ENCODE results near the gene VEGFC.
A peak's percentile ranks its signal among the peaks of the same experiment; 100 is the strongest.

Gene VEGFC

DNA sequence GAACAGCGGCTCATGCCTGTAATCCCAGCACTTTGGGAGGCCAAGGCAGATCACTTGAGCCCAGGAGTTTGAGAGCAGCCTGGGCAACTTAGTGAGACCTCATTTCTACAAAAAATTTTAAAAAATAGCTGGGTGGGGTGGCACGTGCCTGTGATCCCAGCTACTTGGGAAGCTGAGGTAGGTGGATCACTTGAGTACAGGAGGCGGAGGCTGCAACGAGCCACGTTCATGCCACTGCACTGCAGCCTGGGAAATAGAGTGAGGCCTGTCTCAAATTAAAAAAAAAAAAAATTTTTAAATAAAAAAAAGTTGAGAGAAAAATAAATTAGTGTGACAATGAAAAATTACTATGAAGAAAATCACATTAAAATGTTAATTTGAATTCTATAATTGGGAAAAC is 10.5 kb downstream of the VEGFC start:
- POLR2A ChIA-PET, result no interaction called here
- CTCF ChIA-PET, result no interaction called here
- DNase-seq (ENCODE audit: extremely low spot score), result no peak

GRCh38 chr4:176781739-176782100 is 11.0 kb downstream of the VEGFC start:
- DNase-seq (ENCODE audit: extremely low spot score), result peak; percentile 9
- CTCF ChIA-PET, result no interaction called here
- POLR2A ChIA-PET, result no interaction called here
- TF ChIP-seq ELF4 (IDR thresholded peaks at IDR 0.05), result no peak
- TF ChIP-seq CTBP1 (IDR thresholded peaks at IDR 0.05; ENCODE audit: borderline replicate concordance), result no peak
- TF ChIP-seq ARNT (IDR thresholded peaks at IDR 0.05), result no peak
- no peak for TF ChIP-seq TARDBP (IDR thresholded peaks at IDR 0.05)
- no peak for TF ChIP-seq L3MBTL2 (conservative IDR thresholded peaks at IDR 0.05)
- TF ChIP-seq, protein P1, sequence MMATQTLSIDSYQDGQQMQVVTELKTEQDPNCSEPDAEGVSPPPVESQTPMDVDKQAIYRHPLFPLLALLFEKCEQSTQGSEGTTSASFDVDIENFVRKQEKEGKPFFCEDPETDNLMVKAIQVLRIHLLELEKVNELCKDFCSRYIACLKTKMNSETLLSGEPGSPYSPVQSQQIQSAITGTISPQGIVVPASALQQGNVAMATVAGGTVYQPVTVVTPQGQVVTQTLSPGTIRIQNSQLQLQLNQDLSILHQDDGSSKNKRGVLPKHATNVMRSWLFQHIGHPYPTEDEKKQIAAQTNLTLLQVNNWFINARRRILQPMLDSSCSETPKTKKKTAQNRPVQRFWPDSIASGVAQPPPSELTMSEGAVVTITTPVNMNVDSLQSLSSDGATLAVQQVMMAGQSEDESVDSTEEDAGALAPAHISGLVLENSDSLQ (IDR thresholded peaks at IDR 0.05), result no peak
- no peak for TF ChIP-seq HDGF (IDR thresholded peaks at IDR 0.05; ENCODE audit: borderline replicate concordance)
- no peak for TF ChIP-seq SUZ12 (IDR thresholded peaks at IDR 0.05)
- no peak for TF ChIP-seq NFRKB (IDR thresholded peaks at IDR 0.05)
- TF ChIP-seq FOXK2 (IDR thresholded peaks at IDR 0.05), result no peak
- no peak for TF ChIP-seq FOXM1 (IDR thresholded peaks at IDR 0.05; ENCODE audit: borderline replicate concordance)
- TF ChIP-seq ZNF384 (IDR thresholded peaks at IDR 0.05), result no peak
- TF ChIP-seq SP1 (IDR thresholded peaks at IDR 0.05), result no peak
- no peak for TF ChIP-seq FOXA1 (IDR thresholded peaks at IDR 0.05)
- TF ChIP-seq BHLHE40 (IDR thresholded peaks at IDR 0.05; ENCODE audit: borderline replicate concordance), result no peak

More for the DNA sequence above, 10.5 kb downstream of the VEGFC start:
- no peak for TF ChIP-seq HDGF (IDR thresholded peaks at IDR 0.05; ENCODE audit: borderline replicate concordance)
- no peak for TF ChIP-seq CTBP1 (IDR thresholded peaks at IDR 0.05; ENCODE audit: borderline replicate concordance)
- no peak for TF ChIP-seq ZNF384 (IDR thresholded peaks at IDR 0.05)
- TF ChIP-seq, protein P1 (IDR thresholded peaks at IDR 0.05), result no peak
- no peak for TF ChIP-seq FOXM1 (IDR thresholded peaks at IDR 0.05; ENCODE audit: borderline replicate concordance)

DNA sequence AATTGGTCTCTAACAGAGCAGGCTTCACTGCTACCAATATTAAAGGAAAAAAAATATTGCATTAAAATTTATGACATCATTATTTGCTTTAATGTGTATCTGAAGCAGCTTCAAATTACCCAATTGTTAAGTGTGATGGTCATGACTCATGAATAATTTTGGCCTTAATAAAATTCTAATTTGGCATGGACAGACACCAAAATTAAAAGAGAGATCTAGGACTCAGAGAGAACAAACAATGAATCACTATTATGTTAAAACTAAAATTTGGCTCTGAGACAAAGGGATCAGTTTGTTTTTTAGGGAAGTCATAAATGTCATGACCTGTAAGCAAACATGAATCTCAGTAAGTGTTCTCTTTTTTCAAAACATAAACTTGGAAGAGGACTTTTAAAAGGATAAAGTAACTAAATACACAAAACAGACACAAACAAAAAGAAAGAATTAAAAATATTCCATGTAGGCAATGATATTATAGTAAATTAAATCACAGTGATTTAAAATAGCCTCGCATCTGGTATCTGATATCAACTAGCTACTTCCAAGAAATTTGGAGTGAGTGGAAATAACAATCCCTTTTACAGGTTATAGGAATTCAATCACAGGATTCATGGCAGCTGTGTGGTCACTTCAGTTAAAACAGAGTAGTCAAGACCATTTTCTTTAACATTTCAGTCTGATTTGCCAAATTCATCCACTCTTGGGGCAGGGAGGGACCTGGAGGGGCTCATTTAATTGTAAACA is 11.6 kb downstream of the VEGFC start:
- DNase-seq (ENCODE audit: extremely low spot score), result no peak
- ChIA-PET CTCF (no interaction called here), POLR2A (no interaction called here)
- no peak for TF ChIP-seq NFRKB (IDR thresholded peaks at IDR 0.05)
- TF ChIP-seq, protein P1 (IDR thresholded peaks at IDR 0.05), result peak; percentile 17; the same call in 1 of the 2 replicates

DNA sequence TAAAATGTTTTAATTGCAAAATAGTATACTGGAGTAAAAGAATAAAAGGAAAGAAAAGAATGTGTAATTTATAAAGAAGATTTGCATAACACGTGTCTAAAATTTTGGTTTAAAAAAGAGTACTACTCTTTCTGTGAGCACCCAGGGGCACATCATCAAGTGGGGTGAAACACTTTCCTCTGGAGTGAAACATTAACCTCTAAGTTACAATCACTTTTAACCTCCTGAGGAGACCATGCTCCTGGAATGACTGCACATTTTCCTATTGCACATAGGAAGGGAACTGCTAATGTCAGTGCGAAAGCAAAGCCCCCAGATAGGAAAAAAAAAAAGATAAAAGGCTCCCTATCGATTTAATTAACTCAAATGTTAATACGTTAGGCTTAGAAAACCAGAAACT is 13.3 kb downstream of the VEGFC start:
- TF ChIP-seq TARDBP (IDR thresholded peaks at IDR 0.05) (no peak), ELF4 (IDR thresholded peaks at IDR 0.05) (no peak), FOXK2 (IDR thresholded peaks at IDR 0.05) (no peak), BHLHE40 (IDR thresholded peaks at IDR 0.05; ENCODE audit: borderline replicate concordance) (no peak), NFRKB (IDR thresholded peaks at IDR 0.05) (no peak), ZNF384 (IDR thresholded peaks at IDR 0.05) (no peak), CTBP1 (IDR thresholded peaks at IDR 0.05; ENCODE audit: borderline replicate concordance) (no peak), SUZ12 (IDR thresholded peaks at IDR 0.05) (no peak), FOXM1 (IDR thresholded peaks at IDR 0.05; ENCODE audit: borderline replicate concordance) (no peak), HDGF (IDR thresholded peaks at IDR 0.05; ENCODE audit: borderline replicate concordance) (no peak), L3MBTL2 (conservative IDR thresholded peaks at IDR 0.05) (no peak)
- TF ChIP-seq, protein P1 (IDR thresholded peaks at IDR 0.05), result no peak
- ChIA-PET CTCF (interaction anchor here (2.8 kb wide), 1 partner anchor 268 kb away, joined by 12 read pairs; no protein-coding TSS in a partner anchor), POLR2A (no interaction called here)

DNA sequence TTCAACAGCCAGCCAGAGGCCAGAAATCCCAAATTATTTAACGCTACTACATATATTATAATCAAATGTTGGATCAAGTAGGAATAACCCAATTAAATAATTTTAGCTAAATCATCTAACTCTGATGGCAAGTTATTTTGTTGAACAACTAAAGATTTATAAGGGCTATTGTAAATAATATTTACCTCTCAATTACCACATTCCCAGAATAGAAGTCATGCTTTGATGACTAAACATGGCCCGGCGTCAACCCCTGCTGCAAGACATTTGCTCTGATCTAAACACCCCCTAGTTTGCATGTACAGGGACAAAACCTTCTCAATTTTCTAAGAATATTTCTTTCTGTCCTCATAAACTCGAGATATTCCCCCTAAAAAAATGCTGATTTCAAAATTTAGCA is 14.2 kb downstream of the VEGFC start:
- ChIA-PET POLR2A (no interaction called here), CTCF (interaction anchor here (2.8 kb wide), 1 partner anchor 269 kb away, joined by 12 read pairs; no protein-coding TSS in a partner anchor)
- DNase-seq (ENCODE audit: extremely low spot score), result no peak
- TF ChIP-seq CTBP1 (IDR thresholded peaks at IDR 0.05; ENCODE audit: borderline replicate concordance) (no peak), NFRKB (IDR thresholded peaks at IDR 0.05) (no peak), ELF4 (IDR thresholded peaks at IDR 0.05) (no peak), ZNF384 (IDR thresholded peaks at IDR 0.05) (no peak), TARDBP (IDR thresholded peaks at IDR 0.05) (no peak), L3MBTL2 (conservative IDR thresholded peaks at IDR 0.05) (no peak), SUZ12 (IDR thresholded peaks at IDR 0.05) (no peak), SP1 (IDR thresholded peaks at IDR 0.05) (no peak), FOXK2 (IDR thresholded peaks at IDR 0.05) (no peak), FOXA1 (IDR thresholded peaks at IDR 0.05) (no peak), BHLHE40 (IDR thresholded peaks at IDR 0.05; ENCODE audit: borderline replicate concordance) (no peak)
- TF ChIP-seq, protein P1 (IDR thresholded peaks at IDR 0.05), result no peak

More for the DNA sequence above, 13.3 kb downstream of the VEGFC start:
- DNase-seq (ENCODE audit: extremely low spot score), result no peak
